Neural progenitor cell (in vitro differentiated cells): Measurements from ENCODE around the gene LRBA. TPM values are rescaled to one million over a fixed set of nuclear protein-coding genes. Genes with fewer than 3 reads are reported as not detected.
"Not testable (repeated sequence)": the region's sequence is repeated elsewhere in the genome, so short reads cannot be mapped to it uniquely, and the experiment has no call there.

Source experiments
- DNase-seq: peaks from one replicate; pipeline ENCODE4 v3.0.0-alpha.2; 2016; ENCODE audit warnings: low spot score
- H2AFZ ChIP-seq: fragments of 200-600 bp; sonication (generic); replicated peaks from 2 replicates; pipeline ENCODE4 v1.6.1; 2016; ENCODE audit warnings: antibody characterized with exemption
- H3F3A ChIP-seq: fragments of 200-600 bp; sonication (generic); 2 replicates; pipeline ENCODE4 v1.6.1; 2016; ENCODE audit warnings: antibody characterized with exemption, low read depth
- H3K27ac ChIP-seq: fragments of 200-600 bp; sonication (generic); 2 replicates; pipeline ENCODE4 v1.5.1; 2016; ENCODE audit warnings: mild to moderate bottlenecking
- H3K27me3 ChIP-seq: fragments of 200-600 bp; sonication (generic); 2 replicates; pipeline ENCODE4 v1.6.1; 2016; ENCODE audit warnings: mild to moderate bottlenecking, moderate library complexity
- H3K36me3 ChIP-seq: fragments of 200-600 bp; sonication (generic); 2 replicates; pipeline ENCODE4 v1.5.1; 2016
- H3K4me1 ChIP-seq: fragments of 200-600 bp; sonication (generic); 2 replicates; pipeline ENCODE4 v1.6.1; 2016; ENCODE audit warnings: mixed run types
- H3K4me2 ChIP-seq: fragments of 200-600 bp; sonication (generic); 2 replicates; pipeline ENCODE4 v1.6.1; 2016
- H3K4me3 ChIP-seq: fragments of 200-600 bp; sonication (generic); 2 replicates; pipeline ENCODE4 v1.5.1; 2016
- H3K79me2 ChIP-seq: fragments of 200-600 bp; sonication (generic); 2 replicates; pipeline ENCODE4 v1.6.1; 2016; ENCODE audit warnings: low read depth
- H3K9ac ChIP-seq: fragments of 200-600 bp; sonication (generic); 2 replicates; pipeline ENCODE4 v1.6.1; 2016
- H3K9me3 ChIP-seq: fragments of 200-600 bp; sonication (generic); 2 replicates; pipeline ENCODE4 v1.5.1; 2016; ENCODE audit warnings: low read depth
- H4K20me1 ChIP-seq: fragments of 200-600 bp; sonication (generic); 2 replicates; pipeline ENCODE4 v1.6.1; 2016; ENCODE audit warnings: low read depth
- H3K27ac Mint-ChIP-seq: 3 replicates; pipeline ENCODE4 v1.8.0; 2021; ENCODE audit warnings: mixed read lengths
- H3K27me3 Mint-ChIP-seq: 2 replicates; pipeline ENCODE4 v1.8.0; 2022; ENCODE audit warnings: low read depth, mild to moderate bottlenecking, inconsistent platforms, moderate library complexity, mixed read lengths; ENCODE audit not compliant: insufficient read depth
- H3K36me3 Mint-ChIP-seq: 3 replicates; pipeline ENCODE4 v1.8.0; 2021; ENCODE audit warnings: mixed read lengths
- H3K4me1 Mint-ChIP-seq: 3 replicates; pipeline ENCODE4 v1.8.0; 2021; ENCODE audit warnings: mixed read lengths
- H3K4me3 Mint-ChIP-seq: 3 replicates; pipeline ENCODE4 v1.8.0; 2021; ENCODE audit warnings: mild to moderate bottlenecking, moderate library complexity, mixed read lengths
- H3K9me3 Mint-ChIP-seq: 3 replicates; pipeline ENCODE4 v1.8.0; 2020; ENCODE audit warnings: mixed read lengths
- CTCF ChIP-seq: fragments of 200-600 bp; sonication (generic); IDR thresholded peaks from 2 replicates; pipeline ENCODE4 v1.5.1; 2017; ENCODE audit warnings: antibody characterized with exemption, mild to moderate bottlenecking
- EZH2 ChIP-seq: fragments of 200-600 bp; sonication (generic); IDR thresholded peaks from 2 replicates; pipeline ENCODE4 v1.6.1; 2017; ENCODE audit warnings: antibody characterized with exemption, mild to moderate bottlenecking, moderate library complexity
- EZH2phosphoT487 ChIP-seq: fragments of 200-600 bp; sonication (generic); IDR thresholded peaks from 2 replicates; pipeline ENCODE4 v1.6.1; 2017; ENCODE audit warnings: antibody characterized with exemption
- total RNA-seq: library from RNA; depleted of rRNA; stranded (reverse); fragments of >200 nt; gene quantifications from 2 replicates; pipeline ENCODE4 v1.2.3, GENCODE V29; 2015; ENCODE audit warnings: low replicate concordance

The LRBA gene
- total RNA-seq, 1 donor from 2014 or later, result 111 TPM

- peaks cover 7% of the 10 kb centered on the region for H3K79me2 ChIP-seq
- H3K36me3 ChIP-seq, result no peaks in the 10 kb centered on the region
- H3K36me3 Mint-ChIP-seq, result peaks cover 2% of the 10 kb centered on the region
- H3K27me3 ChIP-seq, result no peaks in the 10 kb centered on the region
- peaks cover 7% of the 10 kb centered on the region for H3K9me3 Mint-ChIP-seq
- no peak overlapping the region for H2AFZ ChIP-seq
- peaks cover 11% of the 10 kb centered on the region for H3K4me1 Mint-ChIP-seq
- H3F3A ChIP-seq, result no peaks in the 10 kb centered on the region
- peaks cover 5% of the 10 kb centered on the region for H3K4me1 ChIP-seq
- no peak overlapping the region for H3K4me2 ChIP-seq
- H3K27ac ChIP-seq, result no peak overlapping the region
- H3K27me3 Mint-ChIP-seq, result no peaks in the 10 kb centered on the region
- no peaks in the 10 kb centered on the region for H3K9me3 ChIP-seq
- TF ChIP-seq CTCF, result no peak
- no peak for TF ChIP-seq EZH2
- no peak for TF ChIP-seq EZH2phosphoT487
- peak; percentile 15 for DNase-seq
- no peaks in the 10 kb centered on the region for H4K20me1 ChIP-seq
- H3K27ac Mint-ChIP-seq, result peak overlapping the region; percentile 59
- H3K9ac ChIP-seq, result no peak overlapping the region
- H3K4me3 ChIP-seq, result no peak overlapping the region
- no peak overlapping the region for H3K4me3 Mint-ChIP-seq
These were observed 504.8 kb downstream of the LRBA start for GRCh38 chr4:150510176-150510865.

DNA sequence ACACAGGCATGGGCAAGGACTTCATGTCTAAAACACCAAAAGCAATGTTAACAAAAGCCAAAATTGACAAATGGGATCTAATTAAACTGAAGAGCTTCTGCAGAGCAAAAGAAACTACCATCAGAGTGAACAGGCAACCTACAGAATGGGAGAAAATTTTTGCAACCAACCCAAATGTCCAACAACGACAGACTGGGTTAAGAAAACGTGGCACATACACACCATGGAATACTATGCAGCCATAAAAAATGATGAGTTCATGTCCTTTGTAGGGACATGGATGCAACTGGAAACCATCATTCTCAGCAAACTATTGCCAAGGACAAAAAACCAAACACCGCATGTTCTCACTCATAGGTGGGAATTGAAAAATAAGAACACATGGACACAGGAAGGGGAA lies 507.4 kb downstream of the LRBA start:
- not testable (repeated sequence) for H3K36me3 Mint-ChIP-seq, H3K4me3 Mint-ChIP-seq, H3K79me2 ChIP-seq, H3K4me3 ChIP-seq, H3K27ac ChIP-seq, H3F3A ChIP-seq, H3K27me3 ChIP-seq, H3K4me1 ChIP-seq, H3K4me1 Mint-ChIP-seq, H3K27ac Mint-ChIP-seq, H2AFZ ChIP-seq, H3K27me3 Mint-ChIP-seq, H3K9ac ChIP-seq, DNase-seq, H3K36me3 ChIP-seq, H4K20me1 ChIP-seq, H3K4me2 ChIP-seq, H3K9me3 ChIP-seq
- peaks cover 16% of the 10 kb centered on the region for H3K9me3 Mint-ChIP-seq

DNA sequence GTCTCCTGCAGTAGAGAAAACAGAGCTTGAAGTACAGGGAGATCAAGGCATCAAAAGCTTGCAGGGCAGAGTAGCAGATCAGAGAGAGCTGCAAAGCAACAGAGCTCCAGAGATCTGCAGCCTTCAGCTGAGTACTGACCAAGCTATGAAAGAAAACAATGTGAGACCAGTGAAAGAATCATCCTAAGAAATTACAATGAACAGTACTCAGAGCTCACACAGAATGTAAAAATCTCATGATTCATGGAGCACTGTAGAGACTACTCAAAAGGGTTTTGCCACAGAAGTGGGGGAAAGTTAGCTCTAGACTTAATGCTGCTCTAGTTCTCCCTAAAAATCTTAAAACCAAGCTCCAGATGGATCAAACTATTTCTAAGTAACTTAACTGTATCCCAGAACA lies 513.1 kb downstream of the LRBA start:
- Mint-ChIP-seq H3K36me3 (peaks cover 2% of the 10 kb centered on the region), H3K4me1 (no peaks in the 10 kb centered on the region), H3K4me3 (no peak overlapping the region), H3K9me3 (peaks cover 25% of the 10 kb centered on the region), H3K27ac (no peak overlapping the region), H3K27me3 (no peaks in the 10 kb centered on the region)
- Histone ChIP-seq H3K9ac (no peak overlapping the region), H2AFZ (no peak overlapping the region), H3F3A (no peaks in the 10 kb centered on the region), H3K4me3 (no peak overlapping the region), H3K4me1 (no peaks in the 10 kb centered on the region), H3K9me3 (no peaks in the 10 kb centered on the region), H3K4me2 (no peak overlapping the region), H3K79me2 (no peaks in the 10 kb centered on the region), H3K27me3 (no peaks in the 10 kb centered on the region), H4K20me1 (no peaks in the 10 kb centered on the region), H3K27ac (no peak overlapping the region), H3K36me3 (no peaks in the 10 kb centered on the region)
- no peak for DNase-seq
- TF ChIP-seq EZH2, result no peak
- TF ChIP-seq EZH2phosphoT487, result no peak
- TF ChIP-seq CTCF, result no peak

- Mint-ChIP-seq H3K27ac (no peak overlapping the region), H3K36me3 (peaks cover 2% of the 10 kb centered on the region), H3K4me3 (no peak overlapping the region), H3K4me1 (peaks cover 2% of the 10 kb centered on the region), H3K27me3 (no peaks in the 10 kb centered on the region), H3K9me3 (peaks cover 25% of the 10 kb centered on the region)
- H3K79me2 ChIP-seq, result no peaks in the 10 kb centered on the region
- no peak overlapping the region for H3K4me3 ChIP-seq
- no peak overlapping the region for H3K9ac ChIP-seq
- no peak overlapping the region for H3K4me2 ChIP-seq
- no peaks in the 10 kb centered on the region for H3K9me3 ChIP-seq
- H2AFZ ChIP-seq, result no peak overlapping the region
- no peak for DNase-seq
- TF ChIP-seq EZH2, result no peak
- TF ChIP-seq EZH2phosphoT487, result no peak
- no peaks in the 10 kb centered on the region for H3K27me3 ChIP-seq
- no peaks in the 10 kb centered on the region for H3K36me3 ChIP-seq
- H4K20me1 ChIP-seq, result no peaks in the 10 kb centered on the region
- H3K4me1 ChIP-seq, result peaks cover 2% of the 10 kb centered on the region
- H3F3A ChIP-seq, result no peaks in the 10 kb centered on the region
- no peak overlapping the region for H3K27ac ChIP-seq
These were observed 513.9 kb downstream of the LRBA start for GRCh38 chr4:150501009-150501727.
